DMS 273 treated with DMSO at 0.1 percent for 48 hours (cell line): ENCODE data around the gene RPL27.

Experiments
- DNase-seq: peaks from one replicate; lab custom pipeline; 2025; lab: John Stamatoyannopoulos, UW

Gene RPL27

DNA sequence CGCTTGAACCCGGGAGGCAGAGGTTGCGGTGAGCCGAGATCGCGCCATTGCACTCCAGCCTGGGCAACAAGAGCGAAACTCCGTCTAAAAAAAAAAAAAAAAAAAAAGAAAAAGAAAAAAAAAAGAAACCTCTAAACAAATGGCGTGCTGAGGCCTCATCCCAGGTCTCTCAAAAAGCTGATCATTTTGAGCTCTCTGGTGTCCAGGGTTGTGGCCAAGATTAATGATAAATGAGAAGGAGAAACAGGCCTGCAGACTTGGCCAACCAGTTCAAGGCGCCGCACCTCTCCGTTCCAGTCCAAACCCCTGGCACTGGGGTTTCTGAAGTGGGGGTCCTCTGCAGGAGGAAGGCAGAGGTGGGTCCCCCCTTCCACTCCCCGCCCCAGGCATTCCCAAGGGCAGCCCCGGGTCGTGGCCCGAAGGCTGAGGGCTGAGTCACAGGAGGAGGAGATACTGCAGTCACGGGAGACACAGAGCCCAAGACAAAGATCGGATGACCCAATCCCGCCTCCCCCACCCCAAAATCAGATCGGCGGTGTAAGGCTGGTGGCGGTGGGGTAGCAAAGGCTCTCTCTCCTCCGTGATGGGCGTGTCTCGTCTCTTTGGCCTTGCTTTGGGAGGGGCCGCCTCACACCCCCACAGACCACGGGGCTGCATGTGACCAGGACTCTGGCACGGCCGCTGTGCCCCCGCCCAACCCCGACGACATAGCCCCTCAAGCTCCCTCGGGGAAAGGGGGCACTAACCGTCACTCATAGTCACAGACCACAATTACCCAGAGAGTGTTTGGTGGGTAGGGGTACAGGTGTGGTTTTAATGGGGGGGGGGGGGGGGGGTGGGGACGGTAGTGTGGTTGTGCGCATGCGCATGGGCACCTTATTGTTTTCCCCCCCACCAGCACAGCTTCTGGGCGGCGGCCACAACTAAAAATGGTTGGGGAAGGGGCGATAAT lies 22.8 kb downstream of the RPL27 start:
- no peak for DNase-seq

DNA sequence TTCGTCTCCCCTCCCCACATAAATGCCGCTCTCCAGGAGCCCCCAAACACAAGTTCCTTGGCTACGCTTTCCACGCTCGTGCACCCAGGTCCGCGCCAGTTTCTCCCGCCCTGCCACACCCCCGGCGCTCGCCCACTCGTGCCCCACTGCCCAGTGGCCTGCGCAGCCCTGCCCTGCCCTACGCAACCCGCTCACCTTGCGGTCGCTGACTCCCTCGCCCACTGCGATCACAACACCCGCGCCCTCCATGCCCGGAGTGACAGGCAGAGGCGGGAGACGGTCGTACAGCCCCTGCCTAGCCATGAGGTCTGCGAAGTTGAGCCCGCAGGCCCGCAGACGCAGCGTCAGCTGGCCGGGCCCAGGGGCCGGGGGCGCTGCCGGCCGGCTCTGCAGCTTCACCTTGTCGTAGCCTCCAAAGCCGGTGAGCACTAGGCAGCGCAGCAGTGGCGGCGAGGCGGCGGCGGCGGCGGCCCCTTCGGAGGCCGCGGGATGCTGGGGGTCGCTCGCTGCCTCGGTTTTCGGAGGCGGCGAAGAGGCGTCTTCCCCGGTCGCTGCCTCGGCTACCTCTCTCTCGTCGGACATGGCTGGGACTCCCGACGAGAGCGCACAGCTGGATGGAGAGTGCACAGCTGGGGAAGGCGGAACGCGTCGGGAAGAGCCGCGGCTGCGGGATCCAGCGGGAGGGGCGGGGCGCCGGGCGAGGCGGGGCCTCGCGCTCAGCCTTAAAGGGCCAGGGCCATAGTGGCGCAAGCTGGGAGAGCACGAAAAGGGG lies 23.7 kb downstream of the RPL27 start, which contains the start of gene VAT1:
Gene VAT1, minus strand, starts transcription at position 645 of the 772 bp plus-strand sequence. Its CDS starts 63 bp downstream, at position 582.
- peak; percentile 58 for DNase-seq

DNA sequence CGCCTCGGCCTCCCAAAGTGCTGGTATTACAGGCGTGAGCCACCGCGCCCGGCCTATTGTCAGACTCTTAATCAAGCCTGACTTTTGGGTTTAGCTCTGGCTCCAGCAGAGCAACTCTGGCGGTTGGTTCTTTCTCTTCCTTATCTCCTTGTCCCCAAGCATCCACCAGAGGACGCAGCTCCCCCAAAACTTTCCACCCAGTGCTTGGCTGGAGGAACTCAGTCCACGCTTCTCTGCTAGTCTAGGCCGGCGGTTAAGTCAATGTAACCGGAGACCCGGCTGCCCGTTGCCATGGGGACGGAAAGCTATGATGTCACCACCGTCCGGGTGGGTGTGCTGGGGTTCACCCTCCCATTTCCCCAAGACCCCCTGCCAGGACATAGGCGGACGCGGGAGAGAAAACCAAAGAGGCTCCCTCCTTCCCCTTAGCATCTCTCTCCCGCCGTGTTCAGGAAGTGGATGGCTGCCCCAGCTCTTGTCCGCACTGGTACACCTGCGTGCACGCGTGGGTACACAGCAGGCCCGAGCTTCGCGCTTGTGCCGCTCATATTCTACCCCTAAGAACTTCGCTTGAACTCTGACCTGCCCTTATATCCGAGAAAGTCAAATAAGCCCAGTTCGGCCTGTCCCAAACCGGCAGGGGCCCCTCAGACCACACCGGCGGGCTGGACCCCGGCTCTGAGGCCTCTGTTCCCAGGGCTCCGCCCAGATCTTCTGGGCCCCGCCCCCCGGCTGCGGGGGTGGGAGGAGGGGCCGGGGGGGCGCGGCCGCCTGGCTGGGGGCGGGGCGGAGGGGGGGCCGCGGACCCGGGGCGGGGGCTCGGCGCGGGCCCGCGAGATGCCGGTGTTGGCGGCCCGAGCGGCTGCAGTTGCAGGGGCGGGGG lies 26.4 kb downstream of the RPL27 start, which contains the start of gene RND2:
Gene RND2, plus strand, starts transcription at position 825 of the 883 bp plus-strand sequence. CDS start 117 bp downstream, outside the sequence.
- DNase-seq, result peak; percentile 96

GRCh38 chr17:43025290-43025657 lies 27.1 kb downstream of the RPL27 start:
- no peak for DNase-seq

DNA sequence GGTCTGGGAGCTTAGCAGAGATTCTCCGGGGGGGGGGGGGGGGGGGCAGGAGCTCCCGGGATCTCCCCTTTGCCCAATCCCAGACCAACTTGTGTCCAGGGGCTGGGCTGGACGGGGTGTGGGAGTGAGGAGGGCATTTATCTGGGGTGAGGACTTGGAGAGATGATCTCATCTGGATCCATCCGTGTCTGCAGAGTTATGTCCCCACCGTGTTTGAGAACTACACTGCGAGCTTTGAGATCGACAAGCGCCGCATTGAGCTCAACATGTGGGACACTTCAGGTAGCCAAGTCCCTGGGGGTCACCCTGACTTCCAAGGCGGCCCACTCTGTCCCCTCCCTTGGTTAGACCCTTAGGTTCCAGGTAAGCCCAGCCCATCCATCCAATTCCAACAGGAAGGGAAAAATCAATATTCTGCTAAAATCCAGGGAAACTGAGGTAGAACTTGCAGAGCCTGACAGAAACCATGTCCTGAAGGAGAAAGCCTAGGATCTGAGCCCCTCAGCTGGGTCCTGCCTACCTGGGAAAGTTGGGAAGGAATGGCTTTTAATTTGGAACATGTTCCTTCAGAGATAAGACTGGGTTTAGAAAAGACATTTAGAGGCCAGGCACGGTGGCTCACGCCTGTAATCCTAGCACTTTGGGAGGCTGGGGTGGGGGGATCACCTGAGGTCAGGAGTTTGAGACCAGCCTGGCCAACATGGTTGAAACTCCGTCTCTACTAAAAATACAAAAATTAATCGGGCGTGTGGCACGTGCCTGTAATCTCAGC lies 27.7 kb downstream of the RPL27 start:
- DNase-seq, result no peak

DNA sequence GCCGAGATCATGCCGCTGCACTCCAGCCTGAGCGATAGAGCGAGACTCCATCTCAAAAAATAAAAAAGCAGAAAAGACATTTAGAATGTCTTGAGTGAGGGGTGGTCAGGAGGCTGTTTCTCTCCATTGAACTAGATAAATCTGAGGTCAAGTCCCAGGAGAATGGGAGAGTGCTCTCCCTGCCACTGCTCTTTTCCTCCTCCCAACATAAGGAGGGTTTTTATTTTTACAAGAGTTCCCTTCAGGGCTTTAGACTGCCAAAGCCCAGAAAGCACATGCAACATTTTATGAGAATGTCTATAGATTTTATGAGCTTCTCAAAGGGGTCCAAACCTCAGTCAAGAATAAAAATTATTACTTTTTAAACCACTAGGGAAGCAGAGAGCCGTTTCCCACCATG lies 28.4 kb downstream of the RPL27 start:
- no peak for DNase-seq

GRCh38 chr17:43027091-43028032 lies 29.1 kb downstream of the RPL27 start:
- no peak for DNase-seq

DNA sequence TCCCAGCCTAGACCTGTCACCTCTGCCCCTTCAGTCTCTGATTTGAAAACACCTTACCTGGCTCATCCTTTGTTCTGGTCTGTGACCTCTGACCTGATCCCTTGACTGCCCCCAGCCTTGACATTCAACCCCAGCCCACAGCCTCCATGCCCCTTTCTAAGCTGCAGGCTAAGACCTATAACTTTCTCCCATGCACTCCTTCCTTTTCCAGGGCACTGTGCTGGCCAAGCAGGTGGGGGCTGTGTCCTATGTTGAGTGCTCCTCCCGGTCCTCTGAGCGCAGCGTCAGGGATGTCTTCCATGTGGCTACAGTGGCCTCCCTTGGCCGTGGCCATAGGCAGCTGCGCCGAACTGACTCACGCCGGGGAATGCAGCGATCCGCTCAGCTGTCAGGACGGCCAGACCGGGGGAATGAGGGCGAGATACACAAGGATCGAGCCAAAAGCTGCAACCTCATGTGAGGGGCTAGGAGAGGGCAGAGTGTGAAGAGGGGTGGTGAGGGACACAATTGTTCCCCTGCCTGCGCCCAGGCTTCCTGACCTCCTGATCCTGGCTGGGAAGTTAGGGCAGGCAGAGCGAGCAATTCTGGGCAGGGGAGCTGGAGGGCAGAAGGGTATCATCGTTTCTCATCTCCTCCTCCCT lies 30.1 kb downstream of the RPL27 start:
- no peak for DNase-seq

- no peak for DNase-seq
Observed at GRCh38 chr17:43030137-43030767, 32.0 kb downstream of the RPL27 start.

DNA sequence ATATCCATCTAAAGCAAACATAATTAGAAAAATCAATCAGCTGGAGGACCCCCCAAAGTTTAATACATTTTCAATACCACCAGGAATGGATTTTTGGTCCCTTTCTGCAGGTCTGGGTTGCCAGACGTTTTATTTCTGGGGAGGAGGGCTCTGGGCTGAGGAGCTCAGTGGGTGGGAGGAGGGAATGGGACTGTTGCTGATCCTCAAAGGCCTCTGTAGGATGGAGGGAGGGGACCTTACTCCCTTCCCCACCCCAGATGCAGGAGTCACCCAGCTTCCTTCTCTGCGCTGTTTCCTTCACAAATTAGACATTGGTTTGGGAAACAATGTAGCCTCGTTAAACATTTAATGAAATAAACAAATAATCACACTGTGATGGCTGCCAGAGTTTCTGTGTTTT lies 33.4 kb downstream of the RPL27 start:
- no peak for DNase-seq

DNA sequence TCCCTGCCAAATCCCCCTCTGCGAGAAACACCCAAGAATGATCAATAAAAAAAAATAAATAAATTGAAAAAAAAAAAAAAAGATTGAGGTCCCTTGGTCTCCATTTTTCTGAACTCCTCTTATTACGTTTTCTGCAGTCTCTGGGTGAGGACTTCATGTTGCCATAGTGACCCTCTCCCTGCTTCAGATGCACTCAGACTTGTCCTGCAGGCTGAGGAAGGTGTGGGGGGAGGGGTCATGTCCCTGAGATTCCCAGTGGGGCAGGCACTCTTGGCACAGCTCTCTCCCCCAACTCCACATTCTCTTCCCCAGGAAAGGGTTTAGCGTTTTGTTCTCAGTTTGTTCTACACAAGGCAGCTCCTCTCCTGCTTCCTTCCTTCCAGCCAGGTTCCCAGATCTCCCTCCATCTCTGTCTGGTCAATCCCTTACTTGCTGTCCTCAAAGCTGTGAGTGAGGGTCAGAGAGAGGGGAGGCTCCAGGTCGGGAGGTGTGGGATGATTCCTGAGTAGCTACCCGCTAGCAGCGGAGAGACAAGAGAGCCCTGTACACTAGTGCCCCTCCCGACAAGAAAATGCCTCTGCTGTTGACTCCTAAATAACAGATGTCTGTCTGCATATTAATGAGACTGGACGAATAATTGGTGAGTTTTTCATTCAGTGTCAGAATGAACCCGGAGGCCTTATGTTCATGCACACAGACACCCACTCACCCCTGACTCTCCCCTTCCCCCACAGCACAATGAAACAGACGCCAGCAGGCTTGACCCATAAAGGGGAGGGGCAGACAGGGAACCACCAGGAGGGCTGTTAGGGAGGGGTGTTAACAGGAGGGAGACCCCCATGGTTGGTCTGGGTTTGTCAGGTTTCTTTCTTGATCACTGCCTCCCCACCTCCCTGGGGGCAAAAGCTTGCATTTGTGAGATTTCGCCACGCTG lies 36.0 kb downstream of the RPL27 start:
- DNase-seq, result peak; percentile 97

GRCh38 chr17:43034894-43035293 lies 36.7 kb downstream of the RPL27 start:
- no peak for DNase-seq

- no peak for DNase-seq
Observed at GRCh38 chr17:43039646-43040045, 41.4 kb downstream of the RPL27 start.

GRCh38 chr17:43040655-43041054 lies 42.4 kb downstream of the RPL27 start:
- DNase-seq, result no peak

DNA sequence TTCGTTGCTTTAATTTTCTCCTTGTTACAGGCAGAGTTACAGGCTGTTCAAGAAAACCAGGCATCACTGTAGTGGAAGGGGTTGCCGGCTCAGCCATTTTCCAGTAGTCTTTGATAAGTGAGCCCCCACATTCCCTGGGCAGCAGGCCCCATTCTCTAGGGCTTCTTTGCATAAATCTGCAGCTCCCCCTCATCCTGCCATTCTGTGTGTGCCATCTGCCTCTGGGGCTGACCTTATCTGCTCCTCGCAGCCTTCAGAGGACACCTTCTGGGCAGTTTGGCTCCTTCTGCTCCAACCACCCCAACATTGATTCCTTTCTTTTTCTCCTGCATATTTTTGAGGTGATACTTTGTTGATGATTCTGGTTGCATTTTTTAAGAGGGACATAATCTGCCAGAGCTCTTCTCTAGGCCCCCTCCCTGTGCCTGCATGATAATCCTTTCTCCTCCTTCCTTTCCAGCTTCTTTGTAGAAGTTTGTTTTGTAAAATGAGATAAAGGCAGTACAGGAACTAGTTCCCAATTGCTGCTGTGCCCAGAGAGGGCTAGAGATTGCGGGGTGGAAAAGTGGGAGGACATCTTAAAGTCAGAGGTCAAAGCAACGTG lies 43.9 kb downstream of the RPL27 start:
- peak; percentile 66 for DNase-seq

DNA sequence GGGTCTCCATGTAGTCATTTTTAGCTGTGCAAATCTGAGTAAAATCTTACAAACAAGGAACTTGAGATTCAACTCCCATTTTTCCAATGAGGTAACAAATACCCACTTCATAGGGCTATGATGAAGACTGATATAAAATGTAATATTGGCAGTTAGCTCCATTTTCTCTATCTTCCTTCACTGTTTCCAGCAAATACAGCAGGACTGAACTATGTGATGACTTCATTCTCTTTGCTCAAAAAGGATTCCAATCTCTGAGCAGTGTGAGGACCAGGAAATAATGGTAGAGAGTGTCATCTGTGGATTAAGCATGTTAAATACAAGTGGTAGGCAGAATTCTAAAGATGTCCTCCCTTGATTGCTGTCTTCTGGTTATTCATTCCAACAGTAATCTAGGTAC lies 45.1 kb downstream of the RPL27 start:
- no peak for DNase-seq

DNA sequence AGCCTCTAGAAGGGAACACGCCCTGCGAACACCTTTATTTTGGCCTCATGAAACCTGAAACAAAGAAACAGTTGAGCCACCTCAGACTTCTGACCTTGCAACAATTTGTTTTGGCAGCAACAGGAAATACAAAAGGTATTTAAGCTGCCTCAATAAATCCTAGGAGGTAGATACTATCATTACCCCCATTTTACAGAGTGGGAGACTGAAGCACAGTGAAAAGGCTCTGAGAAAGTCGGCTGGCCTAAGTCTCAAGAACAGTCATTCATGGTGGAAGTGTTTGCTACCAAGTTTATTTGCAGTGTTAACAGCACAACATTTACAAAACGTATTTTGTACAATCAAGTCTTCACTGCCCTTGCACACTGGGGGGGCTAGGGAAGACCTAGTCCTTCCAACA lies 45.8 kb downstream of the RPL27 start:
- DNase-seq, result no peak
